HTERT RPE-1 (cell line): ENCODE data around the gene SRRD.

Source experiments
- in situ Hi-C: fragments of 300-500 bp; cut with MboI; formaldehyde crosslinking; loops from 4 replicates; pipeline ENCODE4 v1.14.3; 2020; ENCODE audit warnings: low sequenced_read_pairs

SRRD gene

GRCh38 chr22:26481694-26482093 lies 2.0 kb upstream of the SRRD start:
- in situ Hi-C loops: no loop called here

- in situ Hi-C loops: no loop called here
Observed at GRCh38 chr22:26482161-26482560, 1.5 kb upstream of the SRRD start.

GRCh38 chr22:26483043-26483438 lies 636 bp upstream of the SRRD start:
- in situ Hi-C loops: no loop called here

GRCh38 chr22:26484360-26484706 lies 656 bp downstream of the SRRD start:
- in situ Hi-C loops: no loop called here

GRCh38 chr22:26485013-26485412 lies 1.3 kb downstream of the SRRD start:
- in situ Hi-C loops: no loop called here

- in situ Hi-C loops: no loop called here
Observed at GRCh38 chr22:26485806-26486390, 2.2 kb downstream of the SRRD start.

- in situ Hi-C loops: no loop called here
Observed at GRCh38 chr22:26486394-26486793, 2.7 kb downstream of the SRRD start.

- in situ Hi-C loops: no loop called here
Observed at GRCh38 chr22:26487996-26488395, 4.3 kb downstream of the SRRD start.

GRCh38 chr22:26489447-26490036 lies 5.9 kb downstream of the SRRD start:
- in situ Hi-C loops: no loop called here

GRCh38 chr22:26492220-26492619 lies 8.5 kb downstream of the SRRD start:
- in situ Hi-C loops: no loop called here

GRCh38 chr22:26494506-26494905 lies 10.8 kb downstream of the SRRD start:
- in situ Hi-C loops: no loop called here

GRCh38 chr22:26496456-26496855 lies 12.8 kb downstream of the SRRD start:
- in situ Hi-C loops: no loop called here

GRCh38 chr22:26499188-26499703 lies 15.6 kb downstream of the SRRD start:
- in situ Hi-C loops: no loop called here

- in situ Hi-C loops: no loop called here
Observed at GRCh38 chr22:26501996-26502395, 18.3 kb downstream of the SRRD start.

- in situ Hi-C loops: no loop called here
Observed at GRCh38 chr22:26502688-26503561, 19.2 kb downstream of the SRRD start.

GRCh38 chr22:26503758-26504157 lies 20.1 kb downstream of the SRRD start:
- in situ Hi-C loops: no loop called here

- in situ Hi-C loops: no loop called here
Observed at GRCh38 chr22:26508148-26508547, 24.5 kb downstream of the SRRD start.

- in situ Hi-C loops: no loop called here
Observed at GRCh38 chr22:26512149-26512793, 28.6 kb downstream of the SRRD start, which contains the start of gene TFIP11. Gene TFIP11 (minus strand): TSS chr22:26512473. CDS start chr22:26510272, 2,201 bp downstream.

GRCh38 chr22:26513838-26514237 lies 30.2 kb downstream of the SRRD start:
- in situ Hi-C loops: no loop called here

- in situ Hi-C loops: no loop called here
Observed at GRCh38 chr22:26514419-26515161, 30.9 kb downstream of the SRRD start.

GRCh38 chr22:26515931-26516330 lies 32.3 kb downstream of the SRRD start:
- in situ Hi-C loops: no loop called here
